ENCODE measurements around the gene MTERF4.

The MTERF4 gene

GRCh38 chr2:241102239-241102803 lies at the start of gene MTERF4:
TSS of gene MTERF4 (minus strand) at chr2:241102287. CDS start at chr2:241102273, 14 bp downstream.
- peak within 1 kb of the TSS; percentile 60 for H3K4me3 ChIP-seq (ENCODE audit: low read depth, low read length)
- no peak for TF ChIP-seq CTCF (IDR thresholded peaks at IDR 0.05; ENCODE audit: control insufficient read depth, extremely low read depth, insufficient read depth)
- peak; percentile 47 for DNase-seq (ENCODE audit: low read depth)

- DNase-seq (ENCODE audit: low read depth), result no peak
- TF ChIP-seq CTCF (IDR thresholded peaks at IDR 0.05; ENCODE audit: control insufficient read depth, extremely low read depth, insufficient read depth), result no peak
- H3K4me3 ChIP-seq (ENCODE audit: low read depth, low read length), result peak overlapping the region; percentile 79
Measured at GRCh38 chr2:241150660-241151530, 48.8 kb upstream of the MTERF4 start.

GRCh38 chr2:241149925-241150659 lies 48.0 kb upstream of the MTERF4 start, which contains the start of gene PPP1R7:
TSS of gene PPP1R7 (plus strand) at chr2:241150467. CDS start at chr2:241150496, 29 bp downstream.
- peak within 1 kb of the TSS; percentile 79 for H3K4me3 ChIP-seq (ENCODE audit: low read depth, low read length)
- DNase-seq (ENCODE audit: low read depth), result peak; percentile 74
- TF ChIP-seq CTCF (IDR thresholded peaks at IDR 0.05; ENCODE audit: control insufficient read depth, extremely low read depth, insufficient read depth), result no peak

GRCh38 chr2:241149675-241149924 lies 47.5 kb upstream of the MTERF4 start:
- TF ChIP-seq CTCF (IDR thresholded peaks at IDR 0.05; ENCODE audit: control insufficient read depth, extremely low read depth, insufficient read depth), result no peak
- DNase-seq (ENCODE audit: low read depth), result no peak

GRCh38 chr2:241148891-241149674 lies 47.0 kb upstream of the MTERF4 start, which contains the start of gene PASK:
TSS of gene PASK (minus strand) at chr2:241149472. CDS start at chr2:241143032, 6,440 bp downstream.
- peak within 1 kb of the TSS; percentile 79 for H3K4me3 ChIP-seq (ENCODE audit: low read depth, low read length)
- DNase-seq (ENCODE audit: low read depth), result peak; percentile 89
- TF ChIP-seq CTCF (IDR thresholded peaks at IDR 0.05; ENCODE audit: control insufficient read depth, extremely low read depth, insufficient read depth), result no peak

More at GRCh38 chr2:241149675-241149924, 47.5 kb upstream of the MTERF4 start:
- peak overlapping the region; percentile 79 for H3K4me3 ChIP-seq (ENCODE audit: low read depth, low read length)

GRCh38 chr2:241148239-241148638 lies 46.2 kb upstream of the MTERF4 start:
- peak overlapping the region; percentile 79 for H3K4me3 ChIP-seq (ENCODE audit: low read depth, low read length)
- DNase-seq (ENCODE audit: low read depth), result no peak
- TF ChIP-seq CTCF (IDR thresholded peaks at IDR 0.05; ENCODE audit: control insufficient read depth, extremely low read depth, insufficient read depth), result no peak

Data from LNCaP clone FGC (cell line).